GM12801 (cell line): ENCODE measurements around the gene ANKRD34C.

Experiments used
- CTCF ChIP-seq: IDR thresholded peaks from one replicate; pipeline ENCODE4 v1.5.1; 2011; ENCODE audit warnings: control low read depth; ENCODE audit not compliant: insufficient read length; ENCODE audit errors: extremely low read depth

The ANKRD34C gene

GRCh38 chr15:79261836-79262235 lies 20.7 kb upstream of the ANKRD34C start:
- no peak for TF ChIP-seq CTCF

DNA sequence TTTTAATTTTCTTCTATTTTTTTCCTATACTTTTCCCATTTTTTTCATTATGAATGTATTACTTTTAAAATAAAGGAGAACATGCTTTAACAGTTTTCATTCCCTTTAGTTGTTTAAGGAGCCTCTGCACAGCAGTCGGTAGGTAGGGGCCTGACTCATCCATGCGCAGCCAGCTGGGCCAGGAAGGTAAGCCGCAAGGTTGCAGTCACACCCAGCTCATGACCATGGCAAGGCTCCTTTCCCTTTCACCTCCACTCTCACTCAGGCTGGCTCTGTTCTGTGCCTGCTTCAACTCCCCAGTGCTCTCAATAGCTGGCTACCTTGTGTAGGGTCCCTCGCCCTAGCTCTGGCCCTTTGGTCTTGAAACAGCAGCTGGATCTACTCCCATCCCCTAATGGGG lies 17.4 kb upstream of the ANKRD34C start:
- no peak for TF ChIP-seq CTCF

DNA sequence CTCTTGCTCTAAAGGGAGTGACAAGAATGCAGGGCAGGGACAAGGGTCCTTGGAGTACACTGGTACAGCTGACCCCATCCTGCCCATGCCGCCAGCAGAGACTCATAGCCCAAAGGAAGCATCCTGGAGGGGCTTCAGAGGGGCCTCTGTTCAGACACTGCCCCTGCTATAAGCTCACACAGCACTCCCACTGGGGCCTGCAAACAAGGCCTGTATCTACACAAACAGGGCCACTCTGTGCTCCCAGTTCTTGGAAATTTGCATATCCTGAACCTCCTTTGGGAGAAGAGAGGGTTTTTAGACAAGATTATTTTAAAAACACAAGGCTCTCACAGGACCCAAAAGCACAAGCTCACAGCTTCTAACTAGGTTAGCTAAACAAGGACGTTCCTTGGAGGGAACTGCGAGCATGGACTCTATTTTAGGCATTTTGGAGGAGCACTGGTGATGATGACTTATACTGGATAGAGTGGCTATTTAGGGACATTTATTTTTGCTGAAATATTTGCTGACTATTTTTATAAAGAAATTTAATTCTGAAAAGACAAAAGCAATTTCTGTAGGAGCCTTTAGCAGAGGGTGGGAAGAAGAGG lies 16.4 kb upstream of the ANKRD34C start:
- TF ChIP-seq CTCF, result no peak

DNA sequence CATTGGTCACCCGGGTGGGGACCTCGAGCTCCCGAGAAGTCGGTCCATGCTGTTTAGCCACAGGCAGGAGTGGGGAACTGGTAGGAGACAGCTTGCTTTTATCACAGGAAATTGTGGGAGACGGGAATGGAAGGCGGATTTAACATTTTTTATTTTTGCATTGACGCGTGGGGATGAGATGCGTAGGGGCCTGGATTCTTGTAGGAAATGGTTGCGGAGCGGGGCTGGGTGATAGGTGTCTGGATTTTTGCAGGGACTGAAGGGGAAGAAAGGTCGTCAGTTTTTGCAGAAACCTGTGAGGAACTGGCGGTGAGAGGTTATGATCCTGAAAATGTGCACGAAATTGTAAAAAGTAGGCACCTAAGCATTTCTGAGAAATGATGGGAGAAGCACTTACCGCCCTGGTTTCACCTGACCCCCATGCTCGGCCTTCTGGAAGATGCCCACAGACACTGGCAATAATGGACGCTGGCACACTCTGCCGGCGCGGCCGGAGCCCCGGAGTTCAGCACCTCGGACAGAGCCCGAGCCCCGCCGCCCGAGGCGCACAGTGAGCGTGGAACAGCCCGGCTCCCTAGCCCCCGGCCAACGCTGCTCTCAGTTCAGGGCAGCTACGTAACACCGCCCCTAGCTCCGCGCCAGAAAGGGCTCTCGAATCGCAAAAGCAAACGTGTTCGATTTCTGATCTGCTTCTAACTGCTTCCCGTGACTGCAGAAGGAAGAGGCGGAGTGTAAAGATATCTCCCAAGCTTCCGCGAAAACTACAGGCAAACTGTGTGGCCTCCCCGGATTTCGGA lies 928 bp downstream of the ANKRD34C start:
- TF ChIP-seq CTCF, result no peak

DNA sequence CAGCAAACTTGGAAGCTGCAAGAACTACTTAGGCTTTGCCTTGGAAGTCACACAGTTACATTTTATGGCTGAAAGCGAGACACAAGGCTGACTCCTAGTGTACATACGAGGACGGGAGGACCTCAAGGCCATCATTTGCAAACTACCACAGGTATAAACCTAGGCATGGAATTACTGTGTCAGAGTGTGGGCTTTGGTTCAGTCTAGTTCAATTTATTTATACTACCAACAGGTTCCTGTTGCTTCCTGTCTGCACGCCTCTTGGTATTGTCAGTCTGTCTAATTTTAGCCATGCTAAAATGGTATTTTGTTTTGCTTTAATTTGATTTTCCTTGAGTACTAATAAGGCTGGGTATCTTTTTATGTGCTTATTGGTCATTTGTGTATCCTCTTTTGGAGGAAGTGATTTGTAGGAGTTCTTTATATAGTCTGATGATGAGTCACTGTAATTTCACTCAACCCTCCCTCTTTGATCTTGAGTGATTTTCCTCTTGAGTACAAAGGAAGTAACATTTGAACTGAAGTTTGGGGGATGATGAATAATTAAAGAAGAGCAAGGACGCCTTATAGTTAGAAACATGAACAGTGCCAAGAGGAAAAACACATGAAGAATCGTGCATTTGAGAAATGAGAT lies 8.2 kb downstream of the ANKRD34C start:
- TF ChIP-seq CTCF, result no peak

- TF ChIP-seq CTCF, result no peak
Observed at GRCh38 chr15:79292011-79292410, 9.5 kb downstream of the ANKRD34C start.

- no peak for TF ChIP-seq CTCF
Observed at GRCh38 chr15:79294075-79294474, 11.6 kb downstream of the ANKRD34C start.
